Duodenal mucosa (tissue), 2 donors: Measurements from ENCODE around the gene MASP2.
"Not testable (repeated sequence)": the region's sequence is repeated elsewhere in the genome, so short reads cannot be mapped to it uniquely, and the experiment has no call there.

Experiments used
- H3K27ac ChIP-seq: one replicate; pipeline ENCODE4 v1.7.0; 2013; ENCODE audit warnings: low read depth, low read length
- H3K27me3 ChIP-seq, 2 donors: one replicate each; pipeline ENCODE4 v1.7.0; 2013; ENCODE audit warnings: low read length in 2 of 2, control low read depth in 1 of 2; ENCODE audit not compliant: insufficient read depth in 2 of 2, control insufficient read depth in 1 of 2
- H3K36me3 ChIP-seq, 2 donors: one replicate each; pipeline ENCODE4 v1.7.0; 2013; ENCODE audit warnings: low read length in 2 of 2, control low read depth in 1 of 2; ENCODE audit not compliant: insufficient read depth in 2 of 2, control insufficient read depth in 1 of 2
- H3K4me1 ChIP-seq, 2 donors: one replicate each; pipeline ENCODE4 v1.7.0; 2013; ENCODE audit warnings: low read length in 2 of 2, control low read depth in 1 of 2; ENCODE audit not compliant: insufficient read depth in 2 of 2, control insufficient read depth in 1 of 2
- H3K4me3 ChIP-seq, 2 donors: one replicate each; pipeline ENCODE4 v1.7.0; 2013; ENCODE audit warnings: low read length in 2 of 2, low read depth in 1 of 2
- H3K9ac ChIP-seq, 2 donors: one replicate each; pipeline ENCODE4 v1.7.0; 2013; ENCODE audit warnings: low read length in 2 of 2, low read depth in 1 of 2
- H3K9me3 ChIP-seq, 2 donors: one replicate each; pipeline ENCODE4 v1.7.0; 2013; ENCODE audit warnings: low read length in 2 of 2, control low read depth in 1 of 2; ENCODE audit not compliant: control insufficient read depth in 1 of 2

The MASP2 gene

DNA sequence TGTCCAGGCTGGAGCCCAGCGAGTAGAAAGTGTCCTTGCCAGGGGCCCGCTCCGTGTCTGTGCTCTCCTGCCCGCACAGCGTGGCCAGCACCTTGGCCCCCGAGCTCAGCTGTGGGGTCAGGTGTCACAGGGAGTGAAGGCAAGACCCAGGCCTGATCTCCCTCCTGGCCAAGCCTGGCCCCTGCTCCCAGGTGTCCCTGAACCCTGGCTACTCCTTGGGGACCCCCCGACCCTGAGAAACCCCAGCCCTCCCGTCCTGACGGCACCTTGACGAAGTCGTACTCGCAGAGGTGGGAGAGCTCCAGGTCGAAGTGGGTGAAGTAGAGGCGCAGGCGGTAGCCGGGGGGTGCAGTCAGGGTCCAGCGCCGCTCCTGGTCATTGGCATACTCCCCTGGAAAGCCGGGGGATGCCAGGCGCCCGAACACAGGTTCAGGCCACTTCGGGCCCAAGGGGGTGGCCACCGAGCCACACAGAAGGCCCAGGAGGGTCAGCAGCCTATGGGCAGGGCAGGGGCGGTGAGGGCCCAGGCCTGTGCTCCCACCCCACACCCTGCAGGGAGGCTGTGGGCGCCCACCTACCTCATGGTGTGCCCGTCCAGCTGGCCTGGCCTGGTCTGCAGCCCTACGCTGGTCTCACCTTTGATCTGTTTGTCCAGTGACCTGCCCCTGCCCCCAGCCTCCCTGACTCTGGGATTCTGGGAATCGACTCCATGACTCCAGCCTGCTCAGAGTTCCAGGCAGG is at the start of gene MASP2:
TSS of gene MASP2 (minus strand) at position 615 of the 741 bp plus-strand sequence. CDS start at position 583, 32 bp downstream.
- Histone ChIP-seq H3K4me1 (no peaks in the 10 kb centered on the region), H3K9me3 (no peaks in the 10 kb centered on the region), H3K4me3 (no peak within 1 kb of the TSS), H3K27me3 (no peaks in the 10 kb centered on the region), H3K9ac (no peak within 1 kb of the TSS), H3K27ac (no peak within 1 kb of the TSS), H3K36me3 (no peaks in the 10 kb centered on the region)

DNA sequence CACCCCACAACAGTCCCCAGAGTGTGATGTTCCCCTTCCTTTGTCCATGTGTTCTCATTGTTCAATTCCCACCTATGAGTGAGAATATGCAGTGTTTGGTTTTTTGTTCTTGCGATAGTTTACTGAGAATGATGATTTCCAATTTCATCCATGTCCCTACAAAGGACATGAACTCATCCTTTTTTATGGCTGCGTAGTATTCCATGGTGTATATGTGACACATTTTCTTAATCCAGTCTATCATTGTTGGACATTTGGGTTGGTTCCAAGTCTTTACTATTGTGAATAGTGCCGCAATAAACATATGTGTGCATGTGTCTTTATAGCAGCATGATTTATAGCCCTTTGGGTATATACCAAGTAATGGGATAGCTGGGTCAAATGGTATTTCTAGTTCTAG is 36.7 kb upstream of the MASP2 start:
- not testable (repeated sequence) for H3K4me1 ChIP-seq, H3K4me3 ChIP-seq, H3K27ac ChIP-seq, H3K27me3 ChIP-seq, H3K9ac ChIP-seq, H3K9me3 ChIP-seq
- peaks cover 38 to 57% of the 10 kb centered on the region in 2 donors for H3K36me3 ChIP-seq

DNA sequence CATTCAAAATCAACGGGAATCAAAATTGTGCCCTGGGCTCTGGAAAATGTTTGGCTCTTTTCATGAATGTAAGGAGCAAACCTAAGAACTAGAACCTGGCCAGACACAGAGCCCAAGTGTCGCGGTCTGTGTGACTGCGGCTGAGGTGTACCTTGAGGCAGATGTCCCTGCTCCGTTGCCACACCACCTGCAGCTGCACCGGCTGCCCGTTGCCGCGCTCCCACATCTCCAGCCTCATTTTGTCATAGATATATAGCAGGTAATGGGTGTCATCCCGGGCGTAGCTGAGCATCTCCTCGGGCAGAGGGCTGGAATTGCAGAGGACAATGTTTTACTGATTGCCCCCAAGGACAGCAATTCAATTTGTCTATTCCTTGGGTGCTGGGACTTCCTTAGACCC is 33.9 kb upstream of the MASP2 start:
- H3K4me3 ChIP-seq = no peak overlapping the region
- H3K4me1 ChIP-seq = no peaks in the 10 kb centered on the region
- no peak overlapping the region for H3K9ac ChIP-seq
- peaks cover 31 to 62% of the 10 kb centered on the region in 2 donors for H3K36me3 ChIP-seq
- no peaks in the 10 kb centered on the region for H3K27me3 ChIP-seq
- H3K9me3 ChIP-seq = no peaks in the 10 kb centered on the region
- H3K27ac ChIP-seq = no peak overlapping the region

DNA sequence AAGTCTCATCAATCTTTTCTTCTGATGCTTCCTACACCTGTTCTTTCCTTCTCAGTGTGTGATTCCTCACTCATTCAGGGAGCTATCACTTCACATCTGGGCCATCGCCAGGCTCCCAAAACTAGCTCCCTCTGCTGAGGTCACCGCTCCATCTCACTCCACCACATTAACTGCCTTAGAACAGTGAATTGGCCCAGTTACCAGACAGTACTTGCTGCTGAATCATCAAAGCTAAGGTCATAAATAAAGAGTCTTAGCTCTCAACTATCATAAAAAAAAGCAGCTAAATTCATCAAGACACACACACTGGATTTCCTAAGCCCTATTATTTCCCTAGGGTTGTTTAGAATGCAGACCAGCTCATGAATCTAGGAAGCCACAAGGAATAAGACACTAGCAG is 31.6 kb upstream of the MASP2 start:
- H3K27me3 ChIP-seq = no peaks in the 10 kb centered on the region
- no peak overlapping the region for H3K4me3 ChIP-seq
- no peak overlapping the region for H3K27ac ChIP-seq
- no peak overlapping the region for H3K9ac ChIP-seq
- H3K4me1 ChIP-seq = no peaks in the 10 kb centered on the region
- peaks cover 41 to 81% of the 10 kb centered on the region in 2 donors for H3K36me3 ChIP-seq
- H3K9me3 ChIP-seq = no peaks in the 10 kb centered on the region

DNA sequence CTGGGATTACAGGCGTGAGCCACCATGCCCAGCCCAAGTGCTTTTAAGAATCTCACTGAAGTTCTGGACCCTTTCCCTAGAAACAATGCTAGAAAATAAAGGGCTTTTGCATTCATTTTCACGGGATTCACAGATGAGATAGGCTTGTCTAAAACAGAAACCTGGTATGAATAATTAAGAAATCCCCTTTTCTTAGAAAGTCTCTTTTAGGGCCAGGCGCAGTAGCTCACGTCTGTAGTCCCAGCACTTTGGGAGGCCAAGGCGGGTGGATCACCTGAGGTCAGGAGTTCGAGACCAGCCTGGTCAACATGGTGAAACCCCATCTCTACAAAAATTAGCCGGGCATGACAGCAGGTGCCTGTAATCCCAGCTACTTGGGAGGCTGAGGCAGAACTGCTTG is 26.4 kb upstream of the MASP2 start:
- H3K4me3 ChIP-seq, H3K9ac ChIP-seq, H3K4me1 ChIP-seq, H3K9me3 ChIP-seq, H3K27ac ChIP-seq, H3K27me3 ChIP-seq: not testable (repeated sequence)
- peaks cover 37 to 90% of the 10 kb centered on the region in 2 donors for H3K36me3 ChIP-seq

DNA sequence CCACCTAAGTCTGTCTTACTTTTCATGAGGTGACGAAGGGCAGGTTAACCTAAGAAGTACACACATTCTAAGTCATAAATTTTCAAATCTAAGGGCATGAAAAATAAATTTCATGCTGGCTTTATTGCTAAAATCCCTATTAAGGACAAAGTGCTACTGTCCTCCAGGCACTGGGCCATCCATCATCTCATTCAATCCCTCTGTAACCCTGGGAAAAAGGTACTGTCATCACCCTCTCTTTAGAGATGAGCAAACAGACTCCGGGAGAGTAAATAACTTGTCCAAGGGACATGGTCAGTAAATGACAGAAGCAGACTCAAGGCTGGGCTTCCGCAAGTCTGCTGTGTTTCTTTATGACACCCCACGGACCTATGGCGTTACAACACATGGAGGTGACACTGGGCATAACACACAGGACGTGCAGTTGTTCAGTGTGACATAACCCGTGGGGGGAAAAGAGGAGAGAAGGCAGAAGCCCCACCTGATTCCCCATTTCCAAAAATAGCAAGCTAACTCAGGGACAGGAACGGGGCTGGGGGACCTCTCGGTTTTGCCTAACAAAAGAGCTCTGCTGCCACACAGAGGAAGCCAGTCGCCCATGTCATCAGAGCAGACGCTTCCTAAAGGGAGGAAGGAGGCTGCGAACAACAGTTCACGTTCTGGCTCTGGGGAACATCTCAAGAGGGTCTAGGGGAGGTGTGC is 25.3 kb upstream of the MASP2 start:
- no peak overlapping the region for H3K4me3 ChIP-seq
- no peak overlapping the region for H3K27ac ChIP-seq
- peaks cover 43 to 93% of the 10 kb centered on the region in 2 donors for H3K36me3 ChIP-seq
- no peaks in the 10 kb centered on the region for H3K27me3 ChIP-seq
- no peaks in the 10 kb centered on the region for H3K4me1 ChIP-seq
- H3K9me3 ChIP-seq = no peaks in the 10 kb centered on the region
- no peak overlapping the region for H3K9ac ChIP-seq

DNA sequence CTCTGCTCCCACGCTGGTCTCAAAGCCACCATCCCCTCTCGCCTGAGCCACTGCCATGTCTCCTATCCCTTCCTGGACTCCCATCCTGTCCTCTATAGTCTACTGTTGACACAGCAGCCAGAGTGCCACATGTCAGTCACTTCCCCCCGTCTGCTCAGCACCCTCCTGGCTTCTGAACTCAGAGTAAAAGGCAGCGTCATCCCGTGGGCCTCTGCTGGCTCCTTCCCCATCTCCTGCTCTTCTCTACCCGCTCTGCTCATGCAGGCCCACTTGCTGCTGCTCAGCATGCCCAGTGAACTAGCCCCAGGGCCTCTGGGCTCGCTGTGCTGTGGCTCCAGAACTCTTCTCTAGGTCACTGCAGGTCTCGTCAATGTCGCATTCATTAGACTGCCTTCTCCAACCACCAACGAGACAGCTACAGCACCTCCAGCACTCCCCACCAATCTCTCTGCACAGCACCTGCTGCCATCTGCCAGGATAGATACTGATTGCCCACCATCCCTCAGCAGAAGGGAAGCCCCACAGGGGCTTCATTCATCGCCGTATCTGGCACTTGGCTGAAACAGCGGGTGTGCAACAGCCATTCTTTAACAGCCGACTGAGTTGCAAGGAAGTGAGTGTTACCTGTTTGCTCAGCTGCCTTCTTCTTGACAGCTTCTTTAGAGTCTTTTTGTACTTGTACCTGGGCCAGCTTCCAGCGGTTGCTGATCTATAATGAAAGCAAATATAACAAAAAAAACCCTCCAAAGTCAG is 24.6 kb upstream of the MASP2 start:
- Histone ChIP-seq H3K4me1 (no peaks in the 10 kb centered on the region), H3K9me3 (no peaks in the 10 kb centered on the region), H3K36me3 (peaks cover 40 to 88% of the 10 kb centered on the region in 2 donors), H3K4me3 (no peak overlapping the region), H3K27ac (no peak overlapping the region), H3K27me3 (no peaks in the 10 kb centered on the region), H3K9ac (no peak overlapping the region)

DNA sequence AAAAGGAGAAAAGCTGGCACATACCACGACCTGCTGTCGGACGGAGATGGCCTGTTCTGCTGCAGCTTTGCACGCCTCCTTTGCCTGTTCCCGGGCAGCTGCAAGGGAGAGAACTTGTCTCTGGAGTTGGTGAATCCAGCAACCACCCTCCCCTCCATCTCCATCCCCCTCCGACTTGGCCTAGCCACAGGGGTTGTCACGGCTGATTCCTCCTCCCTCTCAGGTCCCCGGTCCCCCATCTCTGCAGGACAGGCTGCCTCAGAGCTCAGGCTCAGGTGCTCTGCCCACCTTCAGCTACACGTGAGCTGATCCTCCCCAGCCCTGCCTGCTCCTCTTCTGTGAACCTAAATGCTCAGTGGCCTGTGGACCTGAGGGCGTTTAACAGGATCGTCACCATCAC is 23.8 kb upstream of the MASP2 start:
- no peak overlapping the region for H3K9ac ChIP-seq
- H3K36me3 ChIP-seq = peaks cover 35 to 87% of the 10 kb centered on the region in 2 donors
- H3K4me1 ChIP-seq = no peaks in the 10 kb centered on the region
- H3K4me3 ChIP-seq = no peak overlapping the region
- no peak overlapping the region for H3K27ac ChIP-seq
- H3K27me3 ChIP-seq = no peaks in the 10 kb centered on the region
- no peaks in the 10 kb centered on the region for H3K9me3 ChIP-seq

DNA sequence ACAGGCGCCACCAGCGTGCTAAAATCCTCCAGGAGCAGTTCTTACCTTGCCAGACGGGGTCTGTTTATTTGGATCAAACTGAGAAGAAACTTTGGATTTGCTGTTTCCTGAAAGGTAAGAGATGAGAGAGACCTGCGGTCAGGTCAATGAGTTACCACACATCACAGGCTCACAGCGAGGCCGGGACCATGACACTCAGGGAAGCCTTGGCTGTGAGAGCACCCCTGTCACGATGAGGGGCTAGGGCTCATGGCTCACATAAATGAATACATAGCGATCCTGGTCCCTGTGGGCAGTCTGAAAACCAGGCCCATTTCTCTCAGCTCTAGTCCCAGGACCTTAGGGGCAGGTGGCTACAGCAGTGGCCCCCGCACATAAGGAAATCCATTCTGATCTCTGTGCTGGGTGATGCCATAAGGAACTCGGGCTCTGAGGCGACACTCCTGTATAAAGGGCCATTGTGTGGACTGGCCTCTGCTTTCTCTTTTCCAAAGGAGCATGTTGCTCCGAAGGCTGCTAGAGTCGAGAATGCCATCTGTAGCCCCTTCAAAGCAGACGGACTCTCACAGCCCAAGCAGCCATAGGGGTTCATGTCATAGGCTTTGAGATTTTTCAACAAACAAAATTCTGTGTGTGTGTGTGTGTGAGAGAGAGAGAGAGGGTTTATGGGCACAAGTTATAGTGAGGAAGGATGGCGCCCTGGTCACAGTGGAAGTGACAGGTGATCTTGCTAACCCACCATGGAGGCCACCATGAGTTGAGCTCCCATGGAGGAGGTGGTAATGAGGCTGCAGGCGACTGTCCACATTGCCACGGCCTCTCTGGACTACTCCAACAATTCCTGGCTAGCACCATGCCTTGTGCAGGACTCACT is 21.8 kb upstream of the MASP2 start:
- H3K36me3 ChIP-seq = peaks cover 32 to 83% of the 10 kb centered on the region in 2 donors
- H3K4me3 ChIP-seq = no peak overlapping the region
- H3K9me3 ChIP-seq = no peaks in the 10 kb centered on the region
- H3K4me1 ChIP-seq = no peaks in the 10 kb centered on the region
- no peaks in the 10 kb centered on the region for H3K27me3 ChIP-seq
- H3K27ac ChIP-seq = no peak overlapping the region
- H3K9ac ChIP-seq = no peak overlapping the region
